ENCODE data around the gene TMEM25.

GRCh38 chr11:118530683-118531596 is at the start of gene TMEM25:
- no peak for TF ChIP-seq CBX8 (IDR thresholded peaks at IDR 0.05)
- no peak for TF ChIP-seq POLR2A (IDR thresholded peaks at IDR 0.05; ENCODE audit: low read length)
- TF ChIP-seq CTCF (IDR thresholded peaks at IDR 0.05): no peak
- no peak for TF ChIP-seq ZSCAN20 (CRISPR knock-in tag; IDR thresholded peaks at IDR 0.05)
- no peak for TF ChIP-seq ESRRA (IDR thresholded peaks at IDR 0.05; ENCODE audit: borderline replicate concordance, low read length)

All from A549 (cell line).